Stromal cell of bone marrow (primary cell): ENCODE measurements around the gene POLR2H.
A peak's percentile ranks its signal among the peaks of the same experiment; 100 is the strongest.

Experiments
- DNase-seq: peaks from one replicate; pipeline ENCODE4 v3.0.0-alpha.2; 2012; ENCODE audit warnings: low read depth

POLR2H gene

GRCh38 chr3:184371570-184372018, 10.1 kb downstream of the POLR2H start:
- peak; percentile 76 for DNase-seq

DNA sequence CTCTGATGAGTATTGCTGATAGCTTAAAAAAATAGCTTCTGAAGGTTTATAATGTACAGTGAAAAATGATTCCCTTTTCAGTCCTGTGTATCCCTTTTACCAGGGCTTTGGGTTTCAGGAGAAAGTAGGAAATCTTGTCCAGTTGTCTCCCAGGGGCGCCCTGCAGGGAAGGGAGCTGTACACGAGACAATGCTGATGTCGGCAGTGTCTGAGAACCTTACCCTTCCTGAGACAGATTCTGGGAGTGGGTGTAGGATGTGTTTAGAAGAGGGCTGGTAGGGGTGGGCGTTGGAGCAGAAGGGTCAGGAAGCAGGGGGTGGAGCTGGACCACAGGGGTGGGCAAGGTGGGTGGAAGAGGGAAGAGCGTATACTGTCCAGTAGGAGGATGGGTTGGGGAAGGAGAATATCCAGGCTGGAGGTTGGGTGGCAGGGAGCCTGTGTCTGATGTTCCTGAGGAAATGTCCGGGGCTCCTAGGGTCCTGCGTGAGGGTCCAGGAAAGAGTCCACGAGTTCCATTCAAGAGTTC, 10.8 kb downstream of the POLR2H start:
- no peak for DNase-seq

- DNase-seq: no peak
Measured at GRCh38 chr3:184372911-184373310, 11.4 kb downstream of the POLR2H start.

DNA sequence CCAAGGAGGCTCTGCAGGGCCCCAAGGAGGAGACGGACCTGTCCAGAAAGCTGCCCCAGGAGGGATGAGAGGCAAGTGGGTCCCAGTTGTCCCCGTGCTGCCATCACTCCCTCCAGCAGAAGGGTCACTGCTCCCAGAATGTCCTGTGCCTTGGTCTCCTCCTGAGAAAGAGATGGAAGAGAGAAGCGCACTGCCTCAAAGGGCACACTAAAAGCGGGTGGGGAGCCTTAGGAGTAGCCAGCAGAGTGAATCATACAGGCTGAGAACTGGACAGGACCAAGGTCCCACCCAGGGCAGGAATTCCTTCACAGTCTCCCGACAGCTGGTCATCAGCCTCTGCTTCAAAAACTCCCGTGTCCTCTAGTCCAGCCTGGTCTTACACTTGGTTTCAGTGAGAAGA, 11.9 kb downstream of the POLR2H start:
- DNase-seq: peak; percentile 45

DNA sequence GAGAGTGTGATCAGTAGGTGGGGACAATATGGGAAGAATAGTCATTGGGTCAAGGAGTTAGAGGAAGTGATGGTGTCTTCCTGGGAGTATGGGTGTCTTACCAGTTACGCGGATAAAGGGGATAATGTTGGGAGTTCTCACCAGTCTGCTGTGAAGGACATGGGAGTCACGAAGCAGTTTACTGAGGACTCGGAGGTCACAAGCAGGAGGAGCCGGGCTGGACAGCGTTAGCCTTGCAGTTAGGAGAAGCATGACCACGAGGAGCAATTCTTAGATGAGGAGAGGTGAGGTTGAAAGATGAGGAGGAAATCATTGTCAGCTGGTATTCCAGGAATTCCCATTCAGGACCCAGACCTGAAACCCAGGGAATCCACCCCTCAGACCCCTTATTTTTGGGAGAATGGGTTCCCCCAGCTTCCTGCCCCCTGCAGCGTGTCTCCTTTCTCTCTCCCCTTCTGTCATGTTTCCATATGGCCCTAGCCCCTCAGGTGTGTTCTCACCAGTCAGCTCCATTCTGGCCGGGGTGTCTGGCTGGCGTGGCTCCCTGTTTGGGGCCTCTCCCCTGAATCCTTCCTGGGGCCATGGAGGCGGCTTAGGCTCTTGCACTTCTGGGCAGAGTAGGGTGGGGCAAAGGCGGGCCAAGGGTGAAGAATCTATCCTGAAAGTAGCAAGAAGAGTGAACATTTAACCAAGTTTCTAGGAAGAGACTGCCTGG, 14.4 kb downstream of the POLR2H start:
- DNase-seq: no peak

DNA sequence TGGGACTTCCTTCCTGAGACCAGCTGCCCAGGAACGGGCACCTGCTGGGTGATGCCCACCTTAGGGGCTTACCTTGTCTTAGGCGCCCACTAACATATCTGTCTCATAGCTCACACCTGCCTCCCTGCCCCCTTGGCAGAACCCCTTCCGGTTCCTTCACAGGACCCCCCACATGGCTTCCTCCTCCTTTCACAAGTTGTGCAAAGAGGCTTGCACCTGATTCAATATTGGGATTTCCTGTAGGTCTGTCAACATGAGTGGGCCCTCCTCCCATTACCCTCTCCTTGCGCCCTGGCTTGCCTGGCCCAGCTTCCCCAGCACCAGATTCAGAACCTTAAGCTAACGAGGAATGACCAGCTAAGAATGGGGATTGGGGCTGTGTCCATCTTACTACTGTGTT, 15.9 kb downstream of the POLR2H start:
- no peak for DNase-seq

- no peak for DNase-seq
Measured at GRCh38 chr3:184377882-184378445, 16.5 kb downstream of the POLR2H start, which contains the start of gene THPO. Gene THPO (minus strand): TSS chr3:184378207. CDS start chr3:184376259, 1,948 bp downstream.

DNA sequence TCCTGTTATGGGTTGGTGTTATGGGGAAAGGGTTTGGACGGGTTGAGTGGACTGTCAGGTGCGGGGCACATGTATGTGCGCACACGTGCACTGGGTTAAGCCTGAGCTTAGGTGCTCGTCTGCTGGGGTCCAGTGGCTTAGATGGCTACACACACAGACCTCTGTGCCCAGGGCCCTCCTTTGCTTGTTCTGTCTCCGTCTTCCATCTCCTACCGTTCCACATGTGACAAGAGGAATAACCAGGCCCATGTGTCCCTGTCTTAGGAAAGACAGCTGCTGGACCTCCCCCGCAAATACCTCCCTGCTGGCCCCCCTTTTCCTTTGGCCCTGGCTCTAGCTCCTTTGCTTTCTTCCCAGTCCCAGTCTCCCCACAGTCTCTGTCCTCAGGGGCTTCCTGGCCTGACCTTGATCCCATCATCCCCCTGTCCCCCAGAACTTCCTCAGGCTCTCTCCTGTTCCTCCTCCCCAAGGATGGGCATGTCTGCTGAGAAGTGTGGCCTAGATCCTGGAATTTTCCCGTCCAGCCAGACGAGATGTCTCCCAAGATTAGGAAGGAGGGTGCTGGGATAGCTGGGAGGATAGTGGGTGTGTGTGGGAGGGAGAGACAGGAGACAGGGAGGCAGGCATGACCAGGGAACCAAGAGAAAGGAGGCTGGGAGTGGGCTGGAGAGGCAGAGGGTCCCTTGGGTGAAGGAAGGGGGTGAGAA, 17.3 kb downstream of the POLR2H start:
- DNase-seq: no peak

- DNase-seq: no peak
Measured at GRCh38 chr3:184379358-184380184, 18.1 kb downstream of the POLR2H start, which contains the start of gene CHRD. Gene CHRD (plus strand): TSS chr3:184380054. CDS start chr3:184380319, 265 bp downstream.

DNA sequence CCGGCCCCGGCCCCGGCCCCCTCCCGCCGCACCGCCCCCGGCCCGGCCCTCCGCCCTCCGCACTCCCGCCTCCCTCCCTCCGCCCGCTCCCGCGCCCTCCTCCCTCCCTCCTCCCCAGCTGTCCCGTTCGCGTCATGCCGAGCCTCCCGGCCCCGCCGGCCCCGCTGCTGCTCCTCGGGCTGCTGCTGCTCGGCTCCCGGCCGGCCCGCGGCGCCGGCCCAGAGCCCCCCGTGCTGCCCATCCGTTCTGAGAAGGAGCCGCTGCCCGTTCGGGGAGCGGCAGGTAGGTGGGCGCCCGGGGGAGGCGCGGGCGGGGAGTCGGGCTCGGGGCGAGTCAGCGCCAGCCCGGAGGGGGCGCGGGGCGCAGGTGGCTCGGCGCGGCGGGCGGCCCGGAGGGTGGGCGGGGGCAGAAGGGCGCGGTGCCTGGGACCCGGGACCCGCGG, 18.7 kb downstream of the POLR2H start:
- no peak for DNase-seq

GRCh38 chr3:184380627-184381260, 19.2 kb downstream of the POLR2H start:
- no peak for DNase-seq

GRCh38 chr3:184381261-184382224, 20.0 kb downstream of the POLR2H start:
- DNase-seq: no peak

GRCh38 chr3:184382326-184383032, 21.0 kb downstream of the POLR2H start:
- DNase-seq: no peak

DNA sequence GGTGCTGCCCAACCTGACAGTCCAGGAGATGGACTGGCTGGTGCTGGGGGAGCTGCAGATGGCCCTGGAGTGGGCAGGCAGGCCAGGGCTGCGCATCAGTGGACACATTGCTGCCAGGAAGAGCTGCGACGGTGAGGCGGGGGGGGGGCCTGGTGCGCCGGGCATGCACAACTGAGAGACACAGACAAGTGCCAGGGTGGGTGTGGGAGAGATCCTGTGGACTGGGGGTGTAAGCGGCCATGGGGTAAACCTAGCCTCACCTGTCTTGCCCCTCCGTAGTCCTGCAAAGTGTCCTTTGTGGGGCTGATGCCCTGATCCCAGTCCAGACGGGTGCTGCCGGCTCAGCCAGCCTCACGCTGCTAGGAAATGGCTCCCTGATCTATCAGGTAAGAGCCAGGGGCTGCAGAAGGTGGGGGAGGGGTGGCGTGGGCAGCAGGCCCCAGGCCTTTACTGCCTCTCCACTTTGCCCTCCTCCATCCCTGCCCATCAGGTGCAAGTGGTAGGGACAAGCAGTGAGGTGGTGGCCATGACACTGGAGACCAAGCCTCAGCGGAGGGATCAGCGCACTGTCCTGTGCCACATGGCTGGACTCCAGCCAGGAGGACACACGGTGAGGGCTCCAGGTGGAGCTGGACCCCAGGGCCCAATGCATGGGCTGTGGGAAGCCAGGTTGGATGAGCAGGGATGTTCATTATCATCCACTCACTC, 21.7 kb downstream of the POLR2H start:
- no peak for DNase-seq

- no peak for DNase-seq
Measured at GRCh38 chr3:184384342-184384741, 22.8 kb downstream of the POLR2H start.

- no peak for DNase-seq
Measured at GRCh38 chr3:184384856-184385422, 23.4 kb downstream of the POLR2H start.

- DNase-seq: no peak
Measured at GRCh38 chr3:184386047-184386806, 24.7 kb downstream of the POLR2H start.
